ENCODE data around the gene MYO16. TPM values are rescaled to one million over a fixed set of nuclear protein-coding genes. Genes with fewer than 3 reads are reported as not detected.

Gene MYO16
- total and polyA plus RNA-seq, 2 experiments from 2014 or later = 0.13 to 0.23 TPM

DNA sequence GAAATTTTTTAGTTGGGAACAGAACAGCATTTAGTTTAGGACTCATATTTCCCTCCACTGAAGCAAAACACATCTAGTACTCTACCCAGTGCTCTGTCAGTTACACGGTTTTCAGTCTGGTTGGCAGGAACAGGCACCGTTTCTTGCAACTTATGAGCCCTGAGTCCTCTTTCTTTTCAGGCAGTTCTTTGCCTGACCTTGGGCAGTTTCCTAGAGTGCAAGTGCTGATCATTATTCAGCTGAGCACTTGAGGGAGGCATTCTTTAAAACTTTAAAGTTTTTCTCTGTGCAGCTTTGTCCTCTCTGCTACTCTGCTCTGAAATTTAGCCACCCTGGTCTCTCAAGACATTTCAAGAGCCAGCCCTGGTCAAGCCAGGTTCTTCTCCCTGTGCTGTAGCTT is 96.1 kb downstream of the MYO16 start:
- 85% methylated on average over 2 of the region's 2 CpGs for WGBS (ENCODE audit: low lambda C conversion rate, missing lambda C conversion rate)
- TF ChIP-seq EZH2phosphoT487 (IDR thresholded peaks at IDR 0.05; ENCODE audit: low read depth, severe bottlenecking, unreplicated experiment) (no peak), EZH2 (IDR thresholded peaks at IDR 0.05; ENCODE audit: borderline replicate concordance) (no peak)
- TF ChIP-seq, protein P1, sequence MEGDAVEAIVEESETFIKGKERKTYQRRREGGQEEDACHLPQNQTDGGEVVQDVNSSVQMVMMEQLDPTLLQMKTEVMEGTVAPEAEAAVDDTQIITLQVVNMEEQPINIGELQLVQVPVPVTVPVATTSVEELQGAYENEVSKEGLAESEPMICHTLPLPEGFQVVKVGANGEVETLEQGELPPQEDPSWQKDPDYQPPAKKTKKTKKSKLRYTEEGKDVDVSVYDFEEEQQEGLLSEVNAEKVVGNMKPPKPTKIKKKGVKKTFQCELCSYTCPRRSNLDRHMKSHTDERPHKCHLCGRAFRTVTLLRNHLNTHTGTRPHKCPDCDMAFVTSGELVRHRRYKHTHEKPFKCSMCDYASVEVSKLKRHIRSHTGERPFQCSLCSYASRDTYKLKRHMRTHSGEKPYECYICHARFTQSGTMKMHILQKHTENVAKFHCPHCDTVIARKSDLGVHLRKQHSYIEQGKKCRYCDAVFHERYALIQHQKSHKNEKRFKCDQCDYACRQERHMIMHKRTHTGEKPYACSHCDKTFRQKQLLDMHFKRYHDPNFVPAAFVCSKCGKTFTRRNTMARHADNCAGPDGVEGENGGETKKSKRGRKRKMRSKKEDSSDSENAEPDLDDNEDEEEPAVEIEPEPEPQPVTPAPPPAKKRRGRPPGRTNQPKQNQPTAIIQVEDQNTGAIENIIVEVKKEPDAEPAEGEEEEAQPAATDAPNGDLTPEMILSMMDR (IDR thresholded peaks at IDR 0.05; ENCODE audit: poor library complexity) = no peak
- Histone ChIP-seq H3K36me3 (replicated peaks; ENCODE audit: insufficient read depth, low read depth) (no peaks in the 10 kb centered on the region), H3K9me2 (replicated peaks; ENCODE audit: insufficient read depth) (no peaks in the 10 kb centered on the region), H3K27me3 (no peaks in the 10 kb centered on the region), H3K79me2 (no peaks in the 10 kb centered on the region), H3K4me3 (no peak overlapping the region), H2AFZ (no peak overlapping the region), H3K27ac (no peak overlapping the region), H4K20me1 (ENCODE audit: insufficient read depth, poor library complexity, severe bottlenecking) (no peaks in the 10 kb centered on the region), H3K4me1 (ENCODE audit: insufficient read depth) (no peaks in the 10 kb centered on the region), H3K4me2 (no peak overlapping the region), H3K9me3 (ENCODE audit: low read depth) (no peaks in the 10 kb centered on the region)
- DNase-seq (ENCODE audit: low spot score) = no peak

GRCh38 chr13:108728370-108728769 is 99.0 kb downstream of the MYO16 start:
- H4K20me1 ChIP-seq (ENCODE audit: insufficient read depth, poor library complexity, severe bottlenecking) = no peaks in the 10 kb centered on the region
- H3K79me2 ChIP-seq = no peaks in the 10 kb centered on the region
- TF ChIP-seq, protein P1 (IDR thresholded peaks at IDR 0.05; ENCODE audit: poor library complexity) = no peak
- TF ChIP-seq EZH2phosphoT487 (IDR thresholded peaks at IDR 0.05; ENCODE audit: low read depth, severe bottlenecking, unreplicated experiment) (no peak), EZH2 (IDR thresholded peaks at IDR 0.05; ENCODE audit: borderline replicate concordance) (no peak)
- H3K9me2 ChIP-seq (replicated peaks; ENCODE audit: insufficient read depth) = no peaks in the 10 kb centered on the region
- no peak overlapping the region for H3K4me3 ChIP-seq
- H3K4me1 ChIP-seq (ENCODE audit: insufficient read depth) = no peaks in the 10 kb centered on the region
- no peaks in the 10 kb centered on the region for H3K27me3 ChIP-seq
- H3K36me3 ChIP-seq (replicated peaks; ENCODE audit: insufficient read depth, low read depth) = no peaks in the 10 kb centered on the region
- no peak overlapping the region for H2AFZ ChIP-seq
- H3K27ac ChIP-seq = no peak overlapping the region
- DNase-seq (ENCODE audit: low spot score) = no peak
- no peaks in the 10 kb centered on the region for H3K9me3 ChIP-seq (ENCODE audit: low read depth)
- 48% methylated on average over 5 of the region's 5 CpGs for WGBS (ENCODE audit: low lambda C conversion rate, missing lambda C conversion rate)
- H3K4me2 ChIP-seq = no peak overlapping the region

DNA sequence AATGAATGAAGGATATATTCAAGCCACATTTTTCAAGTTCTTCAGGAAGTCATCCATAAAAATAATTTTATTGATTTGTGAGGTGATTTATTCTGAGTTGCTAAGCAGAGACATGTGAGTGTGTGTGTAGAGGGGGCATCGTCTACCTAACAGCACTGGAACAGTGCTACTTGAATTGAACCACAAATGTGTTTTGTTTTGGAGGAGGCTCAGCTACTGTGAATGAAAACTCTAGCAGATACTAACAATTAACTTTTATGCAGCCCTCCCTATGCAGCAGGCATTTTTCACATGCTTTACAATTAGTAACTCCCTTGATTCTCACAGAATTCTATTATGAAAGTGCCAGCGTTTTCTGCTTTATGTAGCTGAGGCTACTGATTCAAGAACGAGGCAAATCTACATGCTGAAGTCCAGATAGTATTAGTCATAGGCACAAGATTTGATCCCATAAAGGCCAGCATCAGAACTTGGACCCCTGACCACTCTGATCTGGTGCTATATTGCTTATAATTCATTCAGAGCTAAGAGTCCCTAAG is 103.7 kb downstream of the MYO16 start:
- WGBS (ENCODE audit: low lambda C conversion rate, missing lambda C conversion rate) = 82% methylated on average over 3 of the region's 3 CpGs
- Histone ChIP-seq H3K27ac (no peak overlapping the region), H3K79me2 (no peaks in the 10 kb centered on the region), H3K4me1 (ENCODE audit: insufficient read depth) (no peaks in the 10 kb centered on the region), H3K4me3 (no peak overlapping the region), H3K27me3 (no peaks in the 10 kb centered on the region), H3K9me3 (ENCODE audit: low read depth) (no peaks in the 10 kb centered on the region), H2AFZ (no peak overlapping the region), H4K20me1 (ENCODE audit: insufficient read depth, poor library complexity, severe bottlenecking) (no peaks in the 10 kb centered on the region), H3K9me2 (replicated peaks; ENCODE audit: insufficient read depth) (no peaks in the 10 kb centered on the region), H3K4me2 (no peak overlapping the region), H3K36me3 (replicated peaks; ENCODE audit: insufficient read depth, low read depth) (no peaks in the 10 kb centered on the region)
- DNase-seq (ENCODE audit: low spot score) = no peak
- TF ChIP-seq, protein P1 (IDR thresholded peaks at IDR 0.05; ENCODE audit: poor library complexity) = no peak
- no peak for TF ChIP-seq EZH2 (IDR thresholded peaks at IDR 0.05; ENCODE audit: borderline replicate concordance)

DNA sequence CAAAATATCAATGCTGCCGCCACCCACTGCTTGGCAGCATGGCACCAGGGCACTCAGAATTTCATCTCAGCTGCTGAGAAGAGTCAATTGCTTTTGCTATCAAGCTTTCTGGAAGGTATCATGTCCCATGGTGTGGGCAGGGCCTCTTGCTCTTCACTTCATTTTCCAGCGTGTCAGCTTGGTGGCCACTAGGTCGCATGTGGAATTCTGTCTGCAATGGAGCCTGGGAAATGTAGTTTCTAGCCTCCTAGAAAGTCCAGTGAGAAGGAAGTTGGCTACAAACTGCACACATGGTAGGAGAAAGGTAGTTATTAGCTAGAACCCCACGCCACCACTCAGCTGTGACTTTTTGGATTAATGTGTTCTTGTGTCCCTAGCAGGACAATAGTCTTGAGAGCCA is 105.3 kb downstream of the MYO16 start:
- H3K4me3 ChIP-seq = no peak overlapping the region
- TF ChIP-seq EZH2 (IDR thresholded peaks at IDR 0.05; ENCODE audit: borderline replicate concordance) (no peak), EZH2phosphoT487 (IDR thresholded peaks at IDR 0.05; ENCODE audit: low read depth, severe bottlenecking, unreplicated experiment) (no peak)
- TF ChIP-seq, protein P1 (IDR thresholded peaks at IDR 0.05; ENCODE audit: poor library complexity) = no peak
- no peaks in the 10 kb centered on the region for H3K9me3 ChIP-seq (ENCODE audit: low read depth)
- no peaks in the 10 kb centered on the region for H3K4me1 ChIP-seq (ENCODE audit: insufficient read depth)
- peak; percentile 13 for DNase-seq (ENCODE audit: low spot score)
- WGBS (ENCODE audit: low lambda C conversion rate, missing lambda C conversion rate) = 56% methylated on average over 4 of the region's 4 CpGs
- H2AFZ ChIP-seq = no peak overlapping the region
- H3K36me3 ChIP-seq (replicated peaks; ENCODE audit: insufficient read depth, low read depth) = no peaks in the 10 kb centered on the region
- H4K20me1 ChIP-seq (ENCODE audit: insufficient read depth, poor library complexity, severe bottlenecking) = no peaks in the 10 kb centered on the region
- H3K79me2 ChIP-seq = no peaks in the 10 kb centered on the region
- no peak overlapping the region for H3K4me2 ChIP-seq
- no peak overlapping the region for H3K27ac ChIP-seq
- no peaks in the 10 kb centered on the region for H3K9me2 ChIP-seq (replicated peaks; ENCODE audit: insufficient read depth)
- H3K27me3 ChIP-seq = no peaks in the 10 kb centered on the region

All from hepatocyte (in vitro differentiated cells).